Ishikawa (cell line): Measurements from ENCODE around the gene FAIM2.

ENCODE experiments used
- CEBPB ChIP-seq: IDR thresholded peaks from 2 replicates; pipeline ENCODE4 v1.6.1; 2012
- CREB1 ChIP-seq: IDR thresholded peaks from 2 replicates; pipeline ENCODE4 v1.6.1; 2012; ENCODE audit warnings: low read depth
- EGR1 ChIP-seq: IDR thresholded peaks from 2 replicates; pipeline ENCODE4 v1.6.1; 2012
- EP300 ChIP-seq: IDR thresholded peaks from 2 replicates; pipeline ENCODE4 v1.6.1; 2012; ENCODE audit warnings: borderline replicate concordance
- FOXM1 ChIP-seq: IDR thresholded peaks from 2 replicates; pipeline ENCODE4 v1.6.1; 2012; ENCODE audit warnings: low read depth, borderline replicate concordance
- MAX ChIP-seq: IDR thresholded peaks from 2 replicates; pipeline ENCODE4 v1.6.1; 2012
- NFIC ChIP-seq: IDR thresholded peaks from 2 replicates; pipeline ENCODE4 v1.6.1; 2012
- RAD21 ChIP-seq: IDR thresholded peaks from 2 replicates; pipeline ENCODE4 v1.6.1; 2012; ENCODE audit warnings: low read depth
- REST ChIP-seq: IDR thresholded peaks from 2 replicates; pipeline ENCODE4 v1.6.1; 2012; ENCODE audit warnings: low read depth, mild to moderate bottlenecking
- TAF1 ChIP-seq: IDR thresholded peaks from 2 replicates; pipeline ENCODE4 v1.6.1; 2012; ENCODE audit warnings: low read depth, mild to moderate bottlenecking
- TCF12 ChIP-seq: IDR thresholded peaks from 2 replicates; pipeline ENCODE4 v1.6.1; 2012; ENCODE audit warnings: low read depth
- TEAD4 ChIP-seq: IDR thresholded peaks from 2 replicates; pipeline ENCODE4 v1.6.1; 2012
- USF1 ChIP-seq: IDR thresholded peaks from 2 replicates; pipeline ENCODE4 v1.6.1; 2012
- YY1 ChIP-seq: IDR thresholded peaks from 2 replicates; pipeline ENCODE4 v1.6.1; 2012; ENCODE audit warnings: low read depth
- ZBTB7A ChIP-seq: IDR thresholded peaks from 2 replicates; pipeline ENCODE4 v1.6.1; 2012; ENCODE audit warnings: low read depth

Gene FAIM2

GRCh38 chr12:49932023-49932422 is 28.3 kb upstream of the FAIM2 start:
- no peak for TF ChIP-seq TCF12
- TF ChIP-seq NFIC, result no peak
- TF ChIP-seq YY1, result no peak

- TF ChIP-seq TCF12, result no peak
- no peak for TF ChIP-seq EP300
- TF ChIP-seq ZBTB7A, result no peak
- no peak for TF ChIP-seq USF1
- no peak for TF ChIP-seq TAF1
- TF ChIP-seq RAD21, result no peak
- no peak for TF ChIP-seq REST
- no peak for TF ChIP-seq YY1
- no peak for TF ChIP-seq EGR1
Observed at GRCh38 chr12:49930515-49931288, 27.0 kb upstream of the FAIM2 start.

GRCh38 chr12:49929581-49929980 is 25.9 kb upstream of the FAIM2 start:
- TF ChIP-seq EP300 (no peak), ZBTB7A (no peak), TEAD4 (no peak), YY1 (no peak), MAX (no peak), REST (no peak), CEBPB (no peak), EGR1 (no peak), RAD21 (no peak), USF1 (no peak), TAF1 (no peak), TCF12 (no peak)

GRCh38 chr12:49928471-49928870 is 24.8 kb upstream of the FAIM2 start:
- TF ChIP-seq TCF12 (no peak), RAD21 (no peak), ZBTB7A (no peak)

- TF ChIP-seq NFIC (no peak), FOXM1 (no peak), EP300 (no peak), USF1 (no peak), MAX (no peak), CEBPB (no peak), TCF12 (no peak), RAD21 (no peak), REST (no peak), ZBTB7A (no peak), EGR1 (no peak), YY1 (no peak), TAF1 (no peak), CREB1 (no peak), TEAD4 (no peak)
Observed at GRCh38 chr12:49925433-49926204, 21.9 kb upstream of the FAIM2 start.
